Measurements from ENCODE around the gene NOBOX. TPM values are rescaled to one million over a fixed set of nuclear protein-coding genes. Genes with fewer than 3 reads are reported as not detected.
"Not testable (repeated sequence)": the region's sequence is repeated elsewhere in the genome, so short reads cannot be mapped to it uniquely, and the experiment has no call there.

The NOBOX gene
- total RNA-seq, 1 donor: not detected

DNA sequence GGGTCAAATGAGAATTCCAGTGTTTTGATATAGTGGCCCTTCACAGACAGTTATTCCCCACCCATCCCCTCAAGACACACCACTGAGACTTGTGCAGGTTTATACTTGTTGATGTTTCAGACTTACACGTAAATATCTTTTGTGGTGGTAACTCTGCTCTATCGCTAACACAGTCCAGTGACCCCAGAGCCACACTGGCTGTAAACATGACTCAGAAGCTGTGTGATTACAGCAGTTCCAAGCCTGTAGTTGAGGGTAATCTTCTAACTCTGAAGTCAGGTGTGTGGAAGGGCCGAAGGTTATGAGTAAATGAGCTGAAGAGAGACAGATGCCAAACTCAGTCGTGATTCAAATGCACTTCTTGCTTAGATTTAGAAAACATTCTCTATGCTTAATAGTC, 19.4 kb downstream of the NOBOX start:
- DNase-seq (ENCODE audit: insufficient read length, low spot score, missing footprints): no peak
- peak overlapping the region; percentile 80 for H3K4me2 ChIP-seq (ENCODE audit: insufficient read depth, low read length)

DNA sequence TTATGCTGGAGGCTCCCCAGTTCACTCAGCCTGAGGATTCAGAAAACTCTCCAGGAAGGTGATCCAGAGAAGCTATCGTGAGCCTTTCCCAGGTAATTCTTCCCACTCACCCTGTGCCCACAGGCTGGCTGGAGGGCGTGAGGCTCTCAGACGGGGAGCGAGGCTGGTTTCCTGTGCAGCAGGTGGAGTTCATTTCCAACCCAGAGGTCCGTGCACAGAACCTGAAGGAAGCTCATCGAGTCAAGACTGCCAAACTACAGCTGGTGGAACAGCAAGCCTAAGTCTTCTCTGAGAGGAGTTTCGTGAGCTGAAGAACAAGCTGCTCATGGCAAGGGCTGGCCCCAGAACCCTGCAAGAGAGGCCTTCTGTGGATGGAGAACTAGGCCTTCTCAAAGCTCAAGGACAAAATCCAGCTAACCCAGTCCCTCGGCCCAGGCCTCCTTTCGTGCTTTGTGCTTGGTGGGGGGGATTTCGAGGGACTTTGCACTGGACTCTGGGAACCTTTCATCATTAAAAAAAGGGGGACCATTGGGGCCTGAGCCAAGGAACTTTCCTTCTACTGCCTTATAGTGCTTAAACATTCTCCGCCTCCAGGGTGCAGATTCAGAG, 23.6 kb downstream of the NOBOX start:
- no peak for DNase-seq (ENCODE audit: insufficient read length, low spot score, missing footprints)
- no peaks in the 10 kb centered on the region for H3K27me3 ChIP-seq (ENCODE audit: insufficient read depth, low read length)
- TF ChIP-seq, protein P1, sequence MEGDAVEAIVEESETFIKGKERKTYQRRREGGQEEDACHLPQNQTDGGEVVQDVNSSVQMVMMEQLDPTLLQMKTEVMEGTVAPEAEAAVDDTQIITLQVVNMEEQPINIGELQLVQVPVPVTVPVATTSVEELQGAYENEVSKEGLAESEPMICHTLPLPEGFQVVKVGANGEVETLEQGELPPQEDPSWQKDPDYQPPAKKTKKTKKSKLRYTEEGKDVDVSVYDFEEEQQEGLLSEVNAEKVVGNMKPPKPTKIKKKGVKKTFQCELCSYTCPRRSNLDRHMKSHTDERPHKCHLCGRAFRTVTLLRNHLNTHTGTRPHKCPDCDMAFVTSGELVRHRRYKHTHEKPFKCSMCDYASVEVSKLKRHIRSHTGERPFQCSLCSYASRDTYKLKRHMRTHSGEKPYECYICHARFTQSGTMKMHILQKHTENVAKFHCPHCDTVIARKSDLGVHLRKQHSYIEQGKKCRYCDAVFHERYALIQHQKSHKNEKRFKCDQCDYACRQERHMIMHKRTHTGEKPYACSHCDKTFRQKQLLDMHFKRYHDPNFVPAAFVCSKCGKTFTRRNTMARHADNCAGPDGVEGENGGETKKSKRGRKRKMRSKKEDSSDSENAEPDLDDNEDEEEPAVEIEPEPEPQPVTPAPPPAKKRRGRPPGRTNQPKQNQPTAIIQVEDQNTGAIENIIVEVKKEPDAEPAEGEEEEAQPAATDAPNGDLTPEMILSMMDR (IDR thresholded peaks at IDR 0.05; ENCODE audit: extremely low read depth, low read depth, low read length): no peak

More for the DNA sequence above, 19.4 kb downstream of the NOBOX start:
- Histone ChIP-seq H3K4me3 (ENCODE audit: insufficient read depth, low read length) (peak overlapping the region; percentile 54), H2AFZ (ENCODE audit: low read length) (peak overlapping the region; percentile 63), H3K4me1 (ENCODE audit: insufficient read depth, low read length) (peaks cover 28% of the 10 kb centered on the region), H4K20me1 (ENCODE audit: insufficient read depth, low read length) (no peaks in the 10 kb centered on the region), H3K79me2 (ENCODE audit: insufficient read depth, low read length) (no peaks in the 10 kb centered on the region), H3K27me3 (ENCODE audit: insufficient read depth, low read length) (no peaks in the 10 kb centered on the region), H3K36me3 (ENCODE audit: insufficient read depth, low read length) (peaks cover 4% of the 10 kb centered on the region), H3K27ac (ENCODE audit: low read depth, low read length) (peak overlapping the region; percentile 47), H3K9me3 (ENCODE audit: low read depth, low read length) (no peaks in the 10 kb centered on the region)
- TF ChIP-seq, protein P1 (IDR thresholded peaks at IDR 0.05; ENCODE audit: extremely low read depth, low read depth, low read length): no peak

DNA sequence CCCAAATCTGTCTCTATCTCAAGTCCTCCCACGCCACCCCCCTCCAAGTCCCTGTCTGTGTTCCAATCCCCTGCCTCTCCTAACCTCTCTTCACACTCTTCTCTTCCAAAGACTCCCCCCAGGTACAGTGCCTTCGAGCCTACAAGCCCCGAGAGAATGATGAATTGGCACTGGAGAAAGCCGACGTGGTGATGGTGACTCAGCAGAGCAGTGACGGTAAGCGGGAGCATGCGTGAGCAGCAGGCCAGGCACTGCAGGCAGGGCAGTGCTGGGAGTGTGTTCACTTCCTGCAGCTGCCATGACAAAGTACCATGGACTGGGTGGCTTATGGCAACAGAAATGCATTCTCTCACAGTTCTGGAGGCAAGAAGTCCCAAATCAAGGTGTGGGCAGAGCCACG, 24.8 kb downstream of the NOBOX start:
- TF ChIP-seq, protein P1 (IDR thresholded peaks at IDR 0.05; ENCODE audit: extremely low read depth, low read depth, low read length): no peak
- DNase-seq (ENCODE audit: insufficient read length, low spot score, missing footprints): no peak
- Histone ChIP-seq H3K27me3 (ENCODE audit: insufficient read depth, low read length) (no peaks in the 10 kb centered on the region), H4K20me1 (ENCODE audit: insufficient read depth, low read length) (no peaks in the 10 kb centered on the region), H3K36me3 (ENCODE audit: insufficient read depth, low read length) (peaks cover 4% of the 10 kb centered on the region), H2AFZ (ENCODE audit: low read length) (no peak overlapping the region), H3K4me2 (ENCODE audit: insufficient read depth, low read length) (no peak overlapping the region), H3K4me1 (ENCODE audit: insufficient read depth, low read length) (no peaks in the 10 kb centered on the region), H3K4me3 (ENCODE audit: insufficient read depth, low read length) (no peak overlapping the region), H3K9me3 (ENCODE audit: low read depth, low read length) (no peaks in the 10 kb centered on the region), H3K27ac (ENCODE audit: low read depth, low read length) (no peak overlapping the region), H3K79me2 (ENCODE audit: insufficient read depth, low read length) (no peaks in the 10 kb centered on the region)

More for the DNA sequence above, 23.6 kb downstream of the NOBOX start:
- Histone ChIP-seq H3K9me3 (ENCODE audit: low read depth, low read length) (no peaks in the 10 kb centered on the region), H3K4me3 (ENCODE audit: insufficient read depth, low read length) (no peak overlapping the region), H3K4me1 (ENCODE audit: insufficient read depth, low read length) (peaks cover 11% of the 10 kb centered on the region), H3K4me2 (ENCODE audit: insufficient read depth, low read length) (no peak overlapping the region), H4K20me1 (ENCODE audit: insufficient read depth, low read length) (no peaks in the 10 kb centered on the region), H3K27ac (ENCODE audit: low read depth, low read length) (no peak overlapping the region), H3K79me2 (ENCODE audit: insufficient read depth, low read length) (no peaks in the 10 kb centered on the region), H2AFZ (ENCODE audit: low read length) (no peak overlapping the region), H3K36me3 (ENCODE audit: insufficient read depth, low read length) (peaks cover 4% of the 10 kb centered on the region)

DNA sequence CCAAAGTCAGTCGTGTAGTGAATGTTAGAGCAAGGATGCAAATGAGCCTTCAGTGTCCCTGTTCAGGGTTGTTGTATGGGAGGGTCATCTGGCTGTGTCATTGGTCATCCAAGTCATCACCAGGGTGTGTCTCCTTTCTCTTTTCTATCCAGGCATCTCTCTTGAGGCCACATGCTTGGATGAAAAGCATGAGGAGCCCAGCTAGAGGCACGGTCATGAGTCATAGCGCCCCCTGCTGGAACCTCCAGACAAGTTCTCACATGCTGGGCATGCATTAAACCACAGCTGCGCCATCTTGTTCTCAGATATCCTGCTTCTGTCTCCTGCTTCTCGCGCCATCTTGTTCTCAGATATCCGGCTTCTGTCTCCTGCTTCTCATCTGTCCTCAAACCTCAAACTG, 34.3 kb downstream of the NOBOX start:
- H3K27ac ChIP-seq (ENCODE audit: low read depth, low read length); H3K27me3 ChIP-seq (ENCODE audit: insufficient read depth, low read length); H3K36me3 ChIP-seq (ENCODE audit: insufficient read depth, low read length); H3K4me3 ChIP-seq (ENCODE audit: insufficient read depth, low read length); DNase-seq (ENCODE audit: insufficient read length, low spot score, missing footprints); H3K79me2 ChIP-seq (ENCODE audit: insufficient read depth, low read length); H3K4me2 ChIP-seq (ENCODE audit: insufficient read depth, low read length); H3K9me3 ChIP-seq (ENCODE audit: low read depth, low read length); H2AFZ ChIP-seq (ENCODE audit: low read length); H4K20me1 ChIP-seq (ENCODE audit: insufficient read depth, low read length); H3K4me1 ChIP-seq (ENCODE audit: insufficient read depth, low read length): not testable (repeated sequence)

DNA sequence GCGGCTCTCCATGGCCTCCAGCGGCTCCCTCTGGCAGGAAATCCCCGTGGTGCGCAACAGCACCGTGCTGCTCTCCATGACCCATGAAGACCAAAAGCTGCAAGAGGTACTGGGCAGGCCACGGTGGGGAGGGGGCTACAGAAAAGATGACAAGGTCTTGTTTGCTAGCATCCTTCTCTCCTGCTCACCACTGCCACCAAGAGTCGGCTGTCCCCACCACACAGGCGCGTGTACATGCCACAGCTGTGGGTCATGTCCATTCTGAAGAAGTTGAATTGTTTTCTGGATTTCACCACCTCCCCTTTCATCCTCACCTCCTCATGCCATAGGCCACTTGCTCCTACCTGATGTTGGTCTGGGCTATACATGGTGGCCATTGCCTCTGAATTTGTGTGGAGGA, 36.2 kb downstream of the NOBOX start:
- H3K27me3 ChIP-seq (ENCODE audit: insufficient read depth, low read length); H3K36me3 ChIP-seq (ENCODE audit: insufficient read depth, low read length); H3K79me2 ChIP-seq (ENCODE audit: insufficient read depth, low read length); H3K4me1 ChIP-seq (ENCODE audit: insufficient read depth, low read length); H3K4me3 ChIP-seq (ENCODE audit: insufficient read depth, low read length); DNase-seq (ENCODE audit: insufficient read length, low spot score, missing footprints); H3K27ac ChIP-seq (ENCODE audit: low read depth, low read length); H2AFZ ChIP-seq (ENCODE audit: low read length); H3K9me3 ChIP-seq (ENCODE audit: low read depth, low read length); H3K4me2 ChIP-seq (ENCODE audit: insufficient read depth, low read length); H4K20me1 ChIP-seq (ENCODE audit: insufficient read depth, low read length): not testable (repeated sequence)

DNA sequence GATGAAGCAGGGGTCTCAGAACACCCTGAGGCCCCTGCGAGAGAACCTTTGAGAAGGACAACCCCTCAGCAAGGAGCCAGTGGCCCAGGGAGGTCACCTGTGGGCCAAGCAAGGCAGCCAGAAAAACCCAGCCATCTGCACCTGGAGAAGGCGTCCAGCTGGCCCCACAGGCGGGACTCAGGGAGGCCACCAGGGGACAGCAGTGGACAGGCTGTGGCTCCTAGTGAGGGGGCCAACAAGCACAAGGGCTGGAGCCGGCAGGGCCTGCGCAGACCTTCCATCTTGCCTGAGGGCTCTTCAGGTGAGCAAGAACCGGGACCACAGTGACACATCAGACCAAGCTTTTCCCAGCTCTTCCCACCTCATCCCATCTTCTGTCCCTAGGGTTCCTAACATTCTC, 38.0 kb downstream of the NOBOX start:
- H2AFZ ChIP-seq (ENCODE audit: low read length); H3K9me3 ChIP-seq (ENCODE audit: low read depth, low read length); H3K79me2 ChIP-seq (ENCODE audit: insufficient read depth, low read length); H3K27ac ChIP-seq (ENCODE audit: low read depth, low read length); H3K4me3 ChIP-seq (ENCODE audit: insufficient read depth, low read length); H3K27me3 ChIP-seq (ENCODE audit: insufficient read depth, low read length); DNase-seq (ENCODE audit: insufficient read length, low spot score, missing footprints); H3K36me3 ChIP-seq (ENCODE audit: insufficient read depth, low read length); H3K4me1 ChIP-seq (ENCODE audit: insufficient read depth, low read length); H3K4me2 ChIP-seq (ENCODE audit: insufficient read depth, low read length); H4K20me1 ChIP-seq (ENCODE audit: insufficient read depth, low read length): not testable (repeated sequence)

DNA sequence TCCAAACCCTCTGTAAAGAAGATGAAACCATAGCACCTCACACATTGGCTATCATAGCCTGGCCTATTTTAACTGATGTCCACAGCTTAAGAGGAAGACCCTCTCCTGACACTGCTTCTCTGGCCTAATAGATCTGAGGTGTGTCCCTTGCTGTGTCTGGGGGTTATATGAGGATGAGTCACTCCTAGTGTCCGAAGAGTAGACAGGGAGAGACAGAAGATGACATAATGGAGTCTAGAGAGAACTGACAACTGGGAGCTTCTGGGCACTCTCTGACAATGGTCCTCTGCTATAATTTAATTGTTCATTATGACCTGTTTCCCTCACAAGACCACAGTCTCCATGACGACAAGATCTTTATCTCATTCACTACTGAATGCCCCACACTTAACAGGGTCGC, 41.4 kb downstream of the NOBOX start:
- not testable (repeated sequence) for H2AFZ ChIP-seq (ENCODE audit: low read length); H3K4me2 ChIP-seq (ENCODE audit: insufficient read depth, low read length); H3K4me3 ChIP-seq (ENCODE audit: insufficient read depth, low read length); H3K79me2 ChIP-seq (ENCODE audit: insufficient read depth, low read length); H3K36me3 ChIP-seq (ENCODE audit: insufficient read depth, low read length); H3K27me3 ChIP-seq (ENCODE audit: insufficient read depth, low read length); H3K4me1 ChIP-seq (ENCODE audit: insufficient read depth, low read length); H4K20me1 ChIP-seq (ENCODE audit: insufficient read depth, low read length); H3K27ac ChIP-seq (ENCODE audit: low read depth, low read length); H3K9me3 ChIP-seq (ENCODE audit: low read depth, low read length); DNase-seq (ENCODE audit: insufficient read length, low spot score, missing footprints)

Measured in osteoblast (primary cell).